ENCODE measurements around the gene BOK.

BOK gene

DNA sequence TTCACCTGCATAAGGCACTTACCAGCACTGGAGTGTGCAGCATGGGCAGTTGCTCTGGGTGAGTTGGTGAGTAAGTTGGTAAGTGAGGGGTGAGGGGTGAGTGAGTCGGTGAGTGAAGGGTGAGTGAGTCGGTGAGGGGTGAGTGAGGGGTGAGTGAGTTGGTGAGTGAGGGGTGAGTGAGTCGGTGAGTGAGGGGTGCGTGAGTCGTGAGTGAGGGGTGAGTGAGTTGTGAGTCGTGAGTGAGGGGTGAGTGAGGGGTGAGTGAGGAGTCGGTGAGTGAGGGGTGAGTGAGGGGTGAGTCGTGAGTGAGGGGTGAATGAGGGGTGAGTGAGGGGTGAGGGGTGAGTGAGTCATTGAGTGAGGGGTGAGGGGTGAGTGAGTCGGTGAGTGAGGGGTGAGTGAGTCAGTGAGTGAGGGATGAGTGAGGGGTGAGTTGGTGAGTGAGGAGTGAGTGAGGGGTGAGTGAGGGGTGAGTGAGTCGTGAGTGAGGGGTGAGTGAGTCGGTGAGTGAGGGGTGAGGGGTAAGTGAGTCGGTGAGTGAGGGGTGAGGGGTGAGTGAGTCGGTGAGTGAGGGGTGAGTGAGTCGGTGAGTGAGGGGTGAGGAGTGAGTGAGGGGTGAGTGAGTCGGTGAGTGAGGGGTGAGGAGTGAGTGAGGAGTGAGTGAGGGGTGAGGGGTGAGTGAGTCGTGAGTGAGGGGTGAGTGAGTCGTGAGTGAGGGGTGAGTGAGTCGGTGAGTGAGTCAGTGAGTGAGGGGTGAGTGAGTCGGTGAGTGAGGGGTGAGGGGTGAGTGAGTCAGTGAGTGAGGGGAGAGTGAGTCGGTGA, 61.3 kb downstream of the BOK start:
- DNase-seq (ENCODE audit: low read depth) = no peak
- TF ChIP-seq CTCF (IDR thresholded peaks at IDR 0.05; ENCODE audit: low read depth, low read length, missing control alignments) = no peak
- no peak overlapping the region for H3K4me3 ChIP-seq (ENCODE audit: low read depth, low read length)

DNA sequence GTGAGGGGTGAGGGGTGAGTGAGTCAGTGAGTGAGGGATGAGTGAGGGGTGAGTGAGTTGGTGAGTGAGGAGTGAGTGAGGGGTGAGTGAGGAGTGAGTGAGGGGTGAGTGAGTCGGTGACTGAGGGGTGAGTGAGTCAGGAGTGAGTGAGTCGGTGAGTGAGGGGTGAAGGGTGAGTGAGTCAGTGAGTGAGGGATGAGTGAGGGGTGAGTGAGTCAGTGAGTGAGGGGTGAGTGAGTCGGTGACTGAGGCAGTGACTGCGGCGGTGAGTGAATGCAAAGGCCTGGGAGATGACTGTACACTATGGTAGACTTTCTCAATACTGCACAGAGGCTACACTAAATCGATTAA, 61.8 kb downstream of the BOK start:
- no peak for DNase-seq (ENCODE audit: low read depth)
- no peak for TF ChIP-seq CTCF (IDR thresholded peaks at IDR 0.05; ENCODE audit: low read depth, low read length, missing control alignments)
- H3K4me3 ChIP-seq (ENCODE audit: low read depth, low read length) = no peak overlapping the region
